Activated CD8-positive, alpha-beta memory T cell treated with anti-CD3 and anti-CD28 coated beads for 24 hours (primary cell): ENCODE results near the gene PPP2R3B.
"Not testable (repeated sequence)": the region's sequence is repeated elsewhere in the genome, so short reads cannot be mapped to it uniquely, and the experiment has no call there.

ENCODE experiments used
- DNase-seq: peaks from one replicate; pipeline ENCODE4 v3.0.0-alpha.2; 2020

Gene PPP2R3B, protein sequence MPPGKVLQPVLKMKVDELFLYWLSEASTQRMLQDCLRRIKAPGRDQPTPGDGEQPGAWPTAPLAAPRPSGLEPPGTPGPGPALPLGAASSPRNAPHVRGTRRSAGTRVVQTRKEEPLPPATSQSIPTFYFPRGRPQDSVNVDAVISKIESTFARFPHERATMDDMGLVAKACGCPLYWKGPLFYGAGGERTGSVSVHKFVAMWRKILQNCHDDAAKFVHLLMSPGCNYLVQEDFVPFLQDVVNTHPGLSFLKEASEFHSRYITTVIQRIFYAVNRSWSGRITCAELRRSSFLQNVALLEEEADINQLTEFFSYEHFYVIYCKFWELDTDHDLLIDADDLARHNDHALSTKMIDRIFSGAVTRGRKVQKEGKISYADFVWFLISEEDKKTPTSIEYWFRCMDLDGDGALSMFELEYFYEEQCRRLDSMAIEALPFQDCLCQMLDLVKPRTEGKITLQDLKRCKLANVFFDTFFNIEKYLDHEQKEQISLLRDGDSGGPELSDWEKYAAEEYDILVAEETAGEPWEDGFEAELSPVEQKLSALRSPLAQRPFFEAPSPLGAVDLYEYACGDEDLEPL

GRCh38 chrX:386768-387575 lies at the start of gene PPP2R3B:
TSS of gene PPP2R3B (minus strand) at chrX:386907. CDS start at chrX:386691, 216 bp downstream.
- DNase-seq = peak; percentile 98

DNA sequence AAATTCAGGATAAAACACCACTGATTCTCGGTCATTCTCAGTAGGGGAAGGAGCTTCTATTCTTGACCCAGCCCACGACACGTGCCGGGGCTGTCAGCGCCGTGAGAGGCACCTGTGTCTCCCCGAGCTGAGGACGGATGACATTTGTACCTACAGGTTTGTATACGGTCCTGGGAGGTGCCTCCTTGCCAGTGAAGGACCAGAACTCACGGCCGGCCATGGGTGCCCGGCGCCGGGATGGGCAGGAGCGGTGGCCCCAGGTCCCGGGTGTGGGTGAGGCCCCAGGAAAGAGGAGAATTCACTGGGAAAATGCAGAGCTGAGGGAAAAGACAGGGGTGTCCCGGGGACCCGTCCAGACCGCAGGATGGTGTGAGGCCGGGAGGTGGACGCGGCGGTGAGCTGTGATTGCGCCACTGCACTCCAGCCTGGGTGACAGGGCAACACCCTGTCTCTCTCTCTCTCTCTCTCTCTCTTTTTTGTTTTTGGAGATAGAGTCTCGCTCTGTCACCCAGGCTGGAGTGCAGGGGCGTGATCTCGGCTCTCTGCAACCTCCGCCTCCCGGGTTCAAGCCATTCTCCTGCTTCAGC lies 48.9 kb upstream of the PPP2R3B start:
- DNase-seq = no peak

DNA sequence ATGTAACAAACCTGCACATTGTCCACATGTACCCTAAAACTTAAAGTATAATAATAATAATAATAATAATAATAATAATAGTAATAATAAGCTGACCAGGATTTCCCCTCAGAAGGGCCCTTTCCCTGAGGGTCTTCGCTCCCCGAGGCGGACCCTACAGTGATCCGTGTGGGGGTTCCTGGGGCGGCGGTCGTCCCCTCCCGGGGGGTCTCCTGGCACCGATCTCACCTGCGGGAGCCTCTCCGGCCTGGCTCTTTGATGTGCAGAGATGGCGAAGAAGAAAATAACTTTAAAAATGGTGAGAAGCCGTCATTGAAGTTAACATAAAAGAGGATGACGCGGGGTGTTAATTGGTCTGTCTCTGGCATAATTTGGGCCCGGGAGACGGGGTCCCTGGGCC lies 48.2 kb upstream of the PPP2R3B start:
- DNase-seq = no peak

DNA sequence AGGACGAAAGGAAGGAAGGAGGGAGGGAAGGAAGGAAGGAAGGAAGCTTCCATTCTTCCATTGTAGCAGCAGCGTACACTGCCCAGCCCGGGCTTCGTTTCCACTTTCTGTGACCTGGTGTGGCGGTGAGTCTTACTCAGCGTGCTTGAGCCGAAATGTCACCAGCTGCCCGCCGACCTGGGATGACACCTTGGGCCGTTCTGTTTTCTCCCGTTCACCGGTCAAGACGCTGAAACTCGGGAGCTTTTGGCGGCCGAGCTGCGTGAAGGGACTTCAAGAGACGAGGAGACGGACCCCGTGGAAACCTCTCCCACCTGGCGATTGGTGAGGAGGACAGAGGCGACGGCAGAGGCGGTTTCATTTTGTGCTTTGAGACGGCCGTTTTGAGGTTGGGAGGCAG lies 47.1 kb upstream of the PPP2R3B start:
- DNase-seq = no peak

DNA sequence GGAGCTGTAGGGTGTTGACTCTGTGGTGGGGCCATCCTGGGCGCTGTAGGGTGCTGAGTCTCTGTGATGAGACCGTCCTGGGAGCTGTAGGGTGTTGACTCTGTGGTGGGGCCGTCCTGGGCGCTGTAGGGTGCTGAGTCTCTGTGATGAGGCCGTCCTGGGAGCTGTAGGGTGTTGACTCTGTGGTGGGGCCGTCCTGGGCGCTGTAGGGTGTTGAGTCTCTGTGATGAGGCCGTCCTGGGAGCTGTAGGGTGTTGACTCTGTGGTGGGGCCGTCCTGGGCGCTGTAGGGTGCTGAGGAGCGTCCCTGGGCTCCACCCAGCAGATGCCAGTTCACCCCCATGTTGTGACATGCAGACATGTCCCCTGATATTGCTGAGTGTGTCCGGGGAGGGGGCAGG lies 46.0 kb upstream of the PPP2R3B start:
- DNase-seq = not testable (repeated sequence)

DNA sequence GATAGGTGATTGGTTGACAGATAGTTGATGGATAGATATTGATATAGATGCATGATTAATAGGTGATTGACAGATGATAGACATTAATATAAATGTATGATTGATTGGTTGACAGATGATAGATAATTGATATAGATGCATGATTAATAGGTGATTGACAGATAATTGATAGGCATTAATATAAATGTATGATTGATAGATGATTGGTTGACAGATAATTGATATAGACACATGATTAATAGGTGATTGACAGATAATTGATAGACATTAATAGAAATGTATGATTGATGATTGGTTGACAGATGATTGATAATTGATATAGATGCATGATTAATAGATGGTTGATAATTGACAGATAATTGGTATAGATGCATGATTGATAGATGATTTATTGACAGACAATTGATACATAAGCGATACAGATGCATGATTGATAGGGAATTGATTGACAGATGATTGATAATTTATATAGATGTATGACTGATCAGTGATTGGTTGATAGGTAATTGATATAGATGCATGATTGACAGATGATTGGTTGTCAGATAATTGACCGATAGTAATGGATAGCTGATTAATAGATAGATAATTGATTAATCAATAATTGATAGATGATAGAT lies 44.9 kb upstream of the PPP2R3B start:
- DNase-seq = no peak

- no peak for DNase-seq
Measured at GRCh38 chrX:431056-431455, 44.3 kb upstream of the PPP2R3B start.

GRCh38 chrX:429266-429825 lies 42.6 kb upstream of the PPP2R3B start:
- no peak for DNase-seq

DNA sequence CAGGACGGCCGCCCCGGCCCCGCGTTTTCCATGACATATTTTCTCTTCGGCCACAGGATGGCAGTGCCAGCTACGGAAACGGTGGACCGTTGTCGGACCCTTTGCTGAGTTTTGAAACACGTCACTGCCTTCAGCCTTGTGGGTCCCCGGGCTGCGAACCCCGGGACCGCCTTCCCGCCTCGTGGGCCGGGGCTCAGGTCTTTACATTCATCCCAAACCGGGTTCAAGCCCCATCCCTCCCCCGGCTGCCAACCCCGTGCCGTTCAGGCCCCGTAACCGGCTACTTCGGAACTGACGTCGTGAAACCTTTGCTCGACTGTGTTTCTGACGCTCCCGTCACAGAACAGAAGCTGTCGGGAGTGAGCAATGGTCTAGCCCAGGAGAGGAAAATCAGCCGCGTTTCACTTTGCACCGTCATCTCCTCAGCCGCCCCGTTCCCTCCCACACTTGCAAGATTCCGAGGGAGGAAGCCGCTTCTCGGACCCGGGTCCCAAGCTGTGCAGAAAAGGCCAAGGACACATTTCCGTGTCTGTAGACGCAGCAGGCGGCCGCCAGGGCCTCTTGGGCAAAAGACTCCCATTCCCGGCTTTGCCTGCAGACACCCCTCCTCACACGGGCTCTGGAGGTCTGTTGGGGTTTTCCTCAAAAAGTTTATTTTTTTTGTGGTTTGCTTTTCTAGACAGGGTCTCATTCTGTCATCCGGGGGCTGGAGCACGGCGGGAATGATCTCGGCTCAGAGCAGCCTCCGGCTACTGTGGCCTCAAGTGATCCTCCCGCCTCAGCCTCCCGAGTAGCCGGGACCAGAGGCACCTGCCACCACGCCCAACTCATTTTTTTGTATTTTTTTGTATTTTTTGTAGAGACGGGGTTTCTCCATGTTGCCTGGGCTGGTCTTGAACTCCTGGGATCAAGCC lies 41.4 kb upstream of the PPP2R3B start:
- no peak for DNase-seq

DNA sequence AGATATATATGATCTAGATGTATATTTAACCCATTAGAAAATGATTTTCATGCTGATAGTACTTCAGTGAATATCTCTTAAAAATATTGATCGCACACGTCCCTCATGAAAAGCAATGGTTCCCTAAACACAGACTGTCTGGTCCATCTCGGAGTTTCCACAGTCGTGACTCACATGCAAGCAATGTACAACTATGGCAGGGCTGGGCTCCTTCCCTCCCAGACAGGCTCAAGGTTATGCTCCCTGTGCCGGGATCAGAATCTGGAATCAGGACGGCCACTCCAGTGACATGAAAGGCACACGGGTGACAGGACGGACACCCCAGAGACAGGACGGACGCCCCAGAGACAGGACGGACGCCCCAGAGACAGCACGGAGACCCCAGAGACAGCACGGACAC lies 40.2 kb upstream of the PPP2R3B start:
- DNase-seq = no peak

- DNase-seq = no peak
Measured at GRCh38 chrX:425056-425455, 38.3 kb upstream of the PPP2R3B start.

DNA sequence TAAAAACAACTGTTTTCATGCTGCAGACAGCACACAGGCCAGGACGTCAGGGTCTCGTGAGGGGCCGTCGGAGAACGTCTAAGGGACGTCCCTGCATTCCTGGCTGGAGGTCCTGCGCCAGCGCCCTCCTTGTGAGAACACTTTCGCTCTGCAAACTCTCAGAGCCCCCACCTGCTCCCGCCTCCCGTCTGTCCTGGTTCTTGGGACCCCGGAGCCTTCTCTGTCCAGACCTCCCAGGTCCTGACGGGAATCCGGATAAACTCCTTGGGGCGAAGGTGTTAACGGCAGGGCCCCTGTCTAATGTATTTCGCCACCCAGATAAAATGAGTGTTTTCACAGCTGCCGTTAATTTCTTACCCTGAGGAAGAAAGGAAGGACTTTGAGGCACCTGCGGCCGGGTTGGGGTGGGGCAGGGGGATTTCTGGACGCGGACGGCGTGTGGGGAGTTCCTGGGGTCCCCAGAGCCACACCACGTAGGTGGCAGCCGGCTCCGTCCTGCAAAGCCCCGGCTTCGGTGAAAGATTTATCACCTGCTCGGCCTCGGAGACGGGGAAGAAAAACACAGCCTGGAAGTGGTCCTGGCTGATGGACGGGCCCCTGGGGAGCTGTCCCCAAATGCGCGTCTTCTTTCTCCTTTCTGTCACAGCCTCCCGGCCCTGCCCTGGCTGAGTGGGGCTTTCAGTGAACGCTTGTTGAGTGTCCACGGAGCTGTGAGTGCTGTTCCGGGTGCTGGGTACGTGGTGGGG lies 35.1 kb upstream of the PPP2R3B start:
- no peak for DNase-seq

DNA sequence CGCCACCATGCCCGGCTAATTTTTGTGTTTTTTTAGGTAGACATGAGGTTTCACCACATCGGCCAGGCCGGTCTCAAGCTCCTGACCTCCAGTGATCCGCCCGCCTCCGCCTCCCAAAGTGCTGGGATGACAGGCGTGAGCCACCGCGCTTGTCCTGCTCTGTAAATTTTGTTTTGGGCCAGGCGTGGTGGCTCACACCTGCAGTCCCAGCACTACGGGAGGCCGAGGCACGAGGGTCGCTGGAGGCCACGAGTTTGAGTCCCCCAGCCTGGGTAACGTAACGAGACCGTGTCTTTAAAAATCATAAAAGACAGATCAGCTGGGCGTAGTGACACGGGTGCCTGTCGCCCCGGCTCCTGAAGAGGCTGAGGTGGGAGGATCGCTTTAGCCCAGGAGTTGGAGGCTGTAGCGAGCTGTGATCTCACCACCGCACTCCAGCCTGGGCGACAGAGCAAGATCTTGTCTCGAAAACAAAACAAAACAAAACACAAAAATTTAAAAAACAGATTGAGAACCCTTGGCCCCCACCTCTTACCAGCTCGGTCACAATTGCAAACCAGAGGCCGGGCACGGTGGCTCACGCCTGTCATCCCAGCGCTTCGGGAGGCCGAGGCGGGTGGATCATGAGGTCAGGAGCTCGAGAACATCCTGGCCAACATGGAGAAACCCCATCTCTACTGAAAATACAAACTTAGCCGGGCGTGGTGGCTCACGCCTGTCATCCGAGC lies 34.0 kb upstream of the PPP2R3B start:
- no peak for DNase-seq

DNA sequence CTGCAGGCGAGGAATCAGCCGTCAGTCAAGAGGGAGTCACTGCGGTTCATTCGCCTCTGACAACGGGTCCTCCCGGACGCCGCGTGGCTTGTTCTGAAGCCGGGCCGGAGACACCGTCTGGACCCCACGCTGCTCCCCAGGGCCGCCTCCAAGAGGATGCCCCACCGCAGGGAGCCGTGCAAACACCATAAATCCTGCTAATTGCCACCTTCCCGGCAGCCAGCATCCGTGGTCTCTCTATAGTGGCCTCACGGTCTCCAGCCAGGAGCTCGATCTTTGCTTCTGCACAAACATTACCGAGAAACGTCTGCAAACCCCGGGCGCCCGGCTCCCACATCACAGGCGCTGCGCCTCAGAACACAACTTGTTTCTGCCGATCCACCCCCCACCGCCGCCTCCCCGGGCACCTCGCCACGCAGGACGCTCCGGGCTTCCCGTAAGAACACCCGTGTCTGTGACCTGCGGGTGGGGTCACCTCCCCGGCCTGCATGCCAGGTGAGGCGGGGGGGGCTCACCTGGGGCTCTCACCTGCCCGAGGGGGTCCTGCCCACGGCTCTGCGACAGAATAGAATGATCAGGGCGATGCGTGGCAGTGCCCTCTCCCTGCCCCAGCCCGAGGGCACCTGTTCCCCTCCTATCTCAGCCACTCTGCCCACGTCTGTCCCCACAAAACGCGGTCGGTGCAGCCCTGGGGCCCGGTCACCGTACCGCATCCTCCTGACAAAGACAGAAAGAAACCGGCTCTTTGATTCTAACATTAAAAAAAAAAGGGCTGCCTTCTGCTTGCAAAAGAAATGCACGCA lies 32.4 kb upstream of the PPP2R3B start:
- no peak for DNase-seq

GRCh38 chrX:415498-415897 lies 28.8 kb upstream of the PPP2R3B start:
- not testable (repeated sequence) for DNase-seq

- no peak for DNase-seq
Measured at GRCh38 chrX:413322-414201, 26.9 kb upstream of the PPP2R3B start.

- no peak for DNase-seq
Measured at GRCh38 chrX:410296-410695, 23.6 kb upstream of the PPP2R3B start.

DNA sequence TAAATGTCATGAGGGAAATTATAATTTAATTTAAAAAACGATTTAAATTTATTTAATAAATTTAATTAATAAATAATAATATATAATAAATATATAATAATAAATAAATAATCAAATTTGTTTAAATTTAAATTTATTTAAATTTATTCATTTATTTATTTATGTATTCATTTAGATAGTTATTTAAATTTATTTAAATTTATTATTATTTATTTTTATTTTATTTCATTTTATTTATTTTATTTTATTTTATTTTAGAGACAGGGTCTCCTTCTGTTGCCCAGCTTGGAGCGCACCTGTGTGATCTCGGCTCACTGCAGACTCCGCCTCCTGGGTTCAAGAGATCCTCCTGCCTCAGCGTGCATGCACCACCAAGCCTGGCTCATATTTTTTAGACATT lies 18.4 kb upstream of the PPP2R3B start:
- no peak for DNase-seq
